Suprapubic skin (tissue), 4 donors: ENCODE data around the gene MRPL4.

Experiments used
- POLR2A ChIP-seq, 2 donors: fragments of 450-650 bp; IDR thresholded peaks; one replicate each; pipeline ENCODE4 v1.6.1; 2017; ENCODE audit warnings: antibody characterized with exemption in 2 of 2, mild to moderate bottlenecking in 2 of 2, moderate library complexity in 2 of 2
- POLR2AphosphoS5 ChIP-seq, 3 donors: sonication (generic); formaldehyde crosslinking; IDR thresholded peaks; one replicate each; pipeline ENCODE4 v1.6.1; 2017; ENCODE audit warnings: antibody characterized with exemption in 3 of 3

GRCh38 chr19:10262771-10263170, 10.8 kb downstream of the MRPL4 start:
- TF ChIP-seq POLR2AphosphoS5 (IDR thresholded peaks at IDR 0.05) = no peak
- no peak for TF ChIP-seq POLR2A (IDR thresholded peaks at IDR 0.05)
